ENCODE measurements around the gene SSH3. TPM values are rescaled to one million over a fixed set of nuclear protein-coding genes. Genes with fewer than 3 reads are reported as not detected.
A peak's percentile ranks its signal among the peaks of the same experiment; 100 is the strongest.

SSH3 gene
- total RNA-seq, 1 experiment from 2014 or later: 180 TPM

Small RNAs within 50 kb of the gene (small RNA-seq; reads per million reads assigned to genes)
- gene RN7SKP239: 1.3 reads per million, percentile 48 among the genes with 10 or more reads in this experiment

Other genes starting within 250 kb of the SSH3 start
- 54.3 and 62.8 TPM in 2 replicates for gene RHOD, start 246.7 kb upstream of the SSH3 start, total RNA-seq (2014; rRNA removed; shearing (Covaris generic))
- 49.3 and 59.9 TPM in 2 replicates for gene KDM2A, start 184.3 kb upstream of the SSH3 start, total RNA-seq (2014; rRNA removed; shearing (Covaris generic))
- 270 and 294 TPM in 2 replicates for gene GRK2, start 37.1 kb upstream of the SSH3 start, total RNA-seq (2014; rRNA removed; shearing (Covaris generic))
- 100 and 107 TPM in 2 replicates for gene ANKRD13D, start 14.2 kb upstream of the SSH3 start, total RNA-seq (2014; rRNA removed; shearing (Covaris generic))
- 137 and 138 TPM in 2 replicates for gene POLD4, start 50.0 kb downstream of the SSH3 start, total RNA-seq (2014; rRNA removed; shearing (Covaris generic))
- 25.5 and 29.7 TPM in 2 replicates for gene CLCF1, start 70.1 kb downstream of the SSH3 start, total RNA-seq (2014; rRNA removed; shearing (Covaris generic))
- 35.2 and 38.4 TPM in 2 replicates for gene RAD9A, start 88.5 kb downstream of the SSH3 start, total RNA-seq (2014; rRNA removed; shearing (Covaris generic))
- 610 and 631 TPM in 2 replicates for gene PPP1CA, start 98.3 kb downstream of the SSH3 start, total RNA-seq (2014; rRNA removed; shearing (Covaris generic))
- 0.15 TPM in 1 of 2 replicates, not detected in the other for gene TBC1D10C, start 100.6 kb downstream of the SSH3 start, total RNA-seq (2014; rRNA removed; shearing (Covaris generic))
- 0.70 and 0.76 TPM in 2 replicates for gene CARNS1, start 112.1 kb downstream of the SSH3 start, total RNA-seq (2014; rRNA removed; shearing (Covaris generic))
- 125 and 137 TPM in 2 replicates for gene RPS6KB2, start 125.0 kb downstream of the SSH3 start, total RNA-seq (2014; rRNA removed; shearing (Covaris generic))
- 1.9 and 4.0 TPM in 2 replicates for gene PTPRCAP, start 134.2 kb downstream of the SSH3 start, total RNA-seq (2014; rRNA removed; shearing (Covaris generic))
- gene CORO1B, start 139.9 kb downstream of the SSH3 start, total RNA-seq (2014; rRNA removed; shearing (Covaris generic)): 357 and 366 TPM in 2 replicates
- gene GPR152, start 149.2 kb downstream of the SSH3 start, total RNA-seq (2014; rRNA removed; shearing (Covaris generic)): 0.34 TPM in 1 of 2 replicates, not detected in the other
- 11.8 and 16.2 TPM in 2 replicates for gene CABP4, start 151.8 kb downstream of the SSH3 start, total RNA-seq (2014; rRNA removed; shearing (Covaris generic))
- 42.5 and 67.7 TPM in 2 replicates for gene TMEM134, start 165.7 kb downstream of the SSH3 start, total RNA-seq (2014; rRNA removed; shearing (Covaris generic))
- gene AIP, start 179.5 kb downstream of the SSH3 start, total RNA-seq (2014; rRNA removed; shearing (Covaris generic)): 149 and 151 TPM in 2 replicates
- gene PITPNM1, start 201.8 kb downstream of the SSH3 start, total RNA-seq (2014; rRNA removed; shearing (Covaris generic)): 60.8 and 67.1 TPM in 2 replicates
- 99.2 and 102 TPM in 2 replicates for gene CDK2AP2, start 204.6 kb downstream of the SSH3 start, total RNA-seq (2014; rRNA removed; shearing (Covaris generic))
- gene CABP2, start 219.9 kb downstream of the SSH3 start, total RNA-seq (2014; rRNA removed; shearing (Covaris generic)): not detected in 2 replicates